A549 (cell line): ENCODE data around the gene C5AR1. TPM values are rescaled to one million over a fixed set of nuclear protein-coding genes. Genes with fewer than 3 reads are reported as not detected.
"Not testable (repeated sequence)": the region's sequence is repeated elsewhere in the genome, so short reads cannot be mapped to it uniquely, and the experiment has no call there.

ENCODE experiments used
- ATAC-seq, 2 experiments: fragments of 200-7000 bp in 1 of 2; fragments of >200 bp in 1 of 2; cut with Nextera tagmentation in 1 of 2; cut with Tn5 transposase in 1 of 2; 3 replicates each; pipeline versions ENCODE4 v1.8.0 to v1.9.1; 2018 to 2020; ENCODE audit warnings: mild to moderate bottlenecking in 1 of 2, moderate library complexity in 1 of 2
- CTCF ChIA-PET: fragments of 300-600 bp; sonication (Branson Sonifier 250); formaldehyde crosslinking; extraction: SDS; loops from one replicate; lab custom pipeline; 2021; ENCODE audit warnings: antibody characterized with exemption, inconsistent platforms; lab: Yijun Ruan, JAX
- POLR2A ChIA-PET: fragments of 350-600 bp; formaldehyde crosslinking; extraction: SDS; loops from one replicate; lab custom pipeline; 2021; ENCODE audit warnings: antibody characterized with exemption, inconsistent platforms; lab: Yijun Ruan, JAX
- DNase-seq, 2 experiments: peaks; one replicate each; pipeline versions ENCODE4 v3.0.0 to v3.0.0-alpha.2; 2011 to 2016; ENCODE audit warnings: low read depth in 1 of 2, low spot score in 1 of 2
- FAIRE-seq: peaks from 2 replicates; lab custom pipeline; 2011; peaks lifted over from hg19 to GRCh38; lab: Jason Lieb, UNC
- H3K27ac ChIP-seq, 2 experiments: fragments of >200 bp; sonication (Bioruptor Twin); formaldehyde crosslinking; 3 replicates each; pipeline ENCODE4 v1.5.1; 2016 to 2017
- H3K4me1 ChIP-seq: fragments of >200 bp; sonication (Bioruptor Twin); formaldehyde crosslinking; 3 replicates; pipeline ENCODE4 v1.6.1; 2016
- H3K4me2 ChIP-seq: fragments of >200 bp; sonication (Bioruptor Twin); formaldehyde crosslinking; 3 replicates; pipeline ENCODE4 v1.6.1; 2016
- H3K4me3 ChIP-seq: fragments of >200 bp; sonication (Bioruptor Twin); formaldehyde crosslinking; 3 replicates; pipeline ENCODE4 v1.5.1; 2016
- H3K9me3 ChIP-seq: fragments of >200 bp; sonication (Bioruptor Twin); formaldehyde crosslinking; 3 replicates; pipeline ENCODE4 v1.6.1; 2016
- BHLHE40 ChIP-seq: IDR thresholded peaks from 2 replicates; pipeline ENCODE4 v1.6.1; 2012; ENCODE audit warnings: low read depth, low read length, inconsistent platforms
- CBX8 ChIP-seq: fragments of 200-600 bp; sonication (generic); IDR thresholded peaks from 2 replicates; pipeline ENCODE4 v1.6.1; 2016
- CHD2 ChIP-seq: fragments of 150-350 bp; IDR thresholded peaks from 2 replicates; pipeline ENCODE4 v1.6.1; 2014; ENCODE audit warnings: low read length; ENCODE audit not compliant: partially characterized antibody
- CHD4 ChIP-seq: fragments of 200-600 bp; sonication (generic); IDR thresholded peaks from 2 replicates; pipeline ENCODE4 v1.6.1; 2016; ENCODE audit warnings: antibody characterized with exemption, mild to moderate bottlenecking, borderline replicate concordance
- CTCF ChIP-seq: fragments of >200 bp; sonication (Bioruptor Twin); formaldehyde crosslinking; IDR thresholded peaks from 3 replicates; pipeline ENCODE4 v1.5.1; 2016
- ELK1 ChIP-seq: fragments of 150-350 bp; IDR thresholded peaks from 2 replicates; pipeline ENCODE4 v1.6.1; 2014; ENCODE audit warnings: low read depth, mild to moderate bottlenecking, low read length
- FOSB ChIP-seq: fragments of 250-450 bp; sonication (Bioruptor Pico); IDR thresholded peaks from 2 replicates; pipeline ENCODE4 v1.5.0; 2020; ENCODE audit warnings: mild to moderate bottlenecking, moderate library complexity
- NFE2L2 ChIP-seq: fragments of 150-350 bp; conservative IDR thresholded peaks from 2 replicates; pipeline ENCODE4 v1.6.1; 2014; ENCODE audit warnings: low read length
- RAD21 ChIP-seq, 2 experiments: fragments of >200 bp in 1 of 2; sonication (Bioruptor Twin) in 1 of 2; formaldehyde crosslinking in 1 of 2; IDR thresholded peaks in 1 of 2; conservative IDR thresholded peaks in 1 of 2; 2 replicates in 1 of 2; 3 replicates in 1 of 2; pipeline ENCODE4 v1.6.1; 2012 to 2018; ENCODE audit warnings: inconsistent platforms in 1 of 2
- RFX5 ChIP-seq: fragments of 450-650 bp; IDR thresholded peaks from 2 replicates; pipeline ENCODE4 v1.7.1; 2014; ENCODE audit warnings: antibody characterized with exemption, mild to moderate bottlenecking, moderate library complexity
- SMC3 ChIP-seq: fragments of >200 bp; sonication (Bioruptor Twin); formaldehyde crosslinking; IDR thresholded peaks from 3 replicates; pipeline ENCODE4 v1.6.1; 2018; ENCODE audit warnings: inconsistent platforms
- TP53 ChIP-seq: fragments of 250-450 bp; sonication (Bioruptor Pico); IDR thresholded peaks from 2 replicates; pipeline ENCODE4 v1.5.0; 2021; ENCODE audit warnings: mild to moderate bottlenecking, moderate library complexity
- ZC3H11A ChIP-seq: fragments of 450-650 bp; IDR thresholded peaks from 2 replicates; pipeline ENCODE4 v1.6.1; 2014; ENCODE audit warnings: antibody characterized with exemption, mild to moderate bottlenecking
- WGBS: methylation state at CpG from one replicate; pipeline ENCODE4 v1.1.6; 2017; ENCODE audit errors: missing lambda C conversion rate; 5-methylcytosine and 5-hydroxymethylcytosine counted together
- polyA plus RNA-seq, 4 experiments: library from polyadenylated mRNA; depleted of rRNA in 3 of 4; stranded (reverse); fragments of >200 nt; fragmentation: RNase III in 1 of 4; extraction: RNeasy Plus Mini Kit Qiagen cat#74134 plus additional on column Dnase treatment in 1 of 4; gene quantifications; 2 replicates in 3 of 4; 3 replicates in 1 of 4; pipeline ENCODE4 v1.2.3, GENCODE V29; 2011 to 2017
- TF ChIP-seq, protein P1 (sequence below): fragments of >200 bp; sonication (Bioruptor Twin); formaldehyde crosslinking; IDR thresholded peaks from 3 replicates; pipeline ENCODE4 v1.6.1; 2016
- TF ChIP-seq, protein P2 (sequence below): fragments of 250-450 bp; sonication (Bioruptor Pico); IDR thresholded peaks from 2 replicates; pipeline ENCODE4 v1.5.0; 2021; ENCODE audit warnings: mild to moderate bottlenecking, moderate library complexity, borderline replicate concordance
- TF ChIP-seq, protein P3 (sequence below): IDR thresholded peaks from 2 replicates; pipeline ENCODE4 v1.6.1; 2012

The C5AR1 gene
- polyA plus RNA-seq, 2 of the 4 experiments (the other 2 are of a cell fraction): 1.6 to 3.4 TPM

- DNase-seq: peak; percentile 50 to 77
- Histone ChIP-seq H3K4me2 (no peak overlapping the region), H3K9me3 (no peaks in the 10 kb centered on the region), H3K27ac (no peak overlapping the region), H3K4me3 (no peak overlapping the region), H3K4me1 (peaks cover 12% of the 10 kb centered on the region)
- WGBS: 25% methylated on average over 9 of the region's 9 CpGs
- FAIRE-seq: peak; percentile 73
- ChIA-PET CTCF (interaction anchor here (0.5 to 12.3 kb wide), 37 partner anchors 9 to 420 kb away, joined by 3 to 160 read pairs (median 5); partner anchors contain the start of genes DHX34 and INAFM1), POLR2A (interaction anchor here (0.5 to 1.2 kb wide), 3 partner anchors 10 to 27 kb away, joined by 3 to 5 read pairs (median 4); partner anchors contain the start of gene INAFM1)
- TF ChIP-seq CTCF: peak; percentile 92
- TF ChIP-seq SMC3: peak; percentile 63
- TF ChIP-seq RAD21 (conservative IDR thresholded peaks at IDR 0.05 in 1 of 2, IDR thresholded peaks at IDR 0.05 in 1 of 2): peak; percentile 71 to 78
- no peak for TF ChIP-seq NFE2L2
- TF ChIP-seq, protein P1, sequence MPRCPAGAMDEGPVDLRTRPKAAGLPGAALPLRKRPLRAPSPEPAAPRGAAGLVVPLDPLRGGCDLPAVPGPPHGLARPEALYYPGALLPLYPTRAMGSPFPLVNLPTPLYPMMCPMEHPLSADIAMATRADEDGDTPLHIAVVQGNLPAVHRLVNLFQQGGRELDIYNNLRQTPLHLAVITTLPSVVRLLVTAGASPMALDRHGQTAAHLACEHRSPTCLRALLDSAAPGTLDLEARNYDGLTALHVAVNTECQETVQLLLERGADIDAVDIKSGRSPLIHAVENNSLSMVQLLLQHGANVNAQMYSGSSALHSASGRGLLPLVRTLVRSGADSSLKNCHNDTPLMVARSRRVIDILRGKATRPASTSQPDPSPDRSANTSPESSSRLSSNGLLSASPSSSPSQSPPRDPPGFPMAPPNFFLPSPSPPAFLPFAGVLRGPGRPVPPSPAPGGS: no peak
- ATAC-seq: peak; percentile 34 to 35; a peak in 3 of 6 replicates
Observed at GRCh38 chr19:47284324-47284899, 25.2 kb upstream of the C5AR1 start.

DNA sequence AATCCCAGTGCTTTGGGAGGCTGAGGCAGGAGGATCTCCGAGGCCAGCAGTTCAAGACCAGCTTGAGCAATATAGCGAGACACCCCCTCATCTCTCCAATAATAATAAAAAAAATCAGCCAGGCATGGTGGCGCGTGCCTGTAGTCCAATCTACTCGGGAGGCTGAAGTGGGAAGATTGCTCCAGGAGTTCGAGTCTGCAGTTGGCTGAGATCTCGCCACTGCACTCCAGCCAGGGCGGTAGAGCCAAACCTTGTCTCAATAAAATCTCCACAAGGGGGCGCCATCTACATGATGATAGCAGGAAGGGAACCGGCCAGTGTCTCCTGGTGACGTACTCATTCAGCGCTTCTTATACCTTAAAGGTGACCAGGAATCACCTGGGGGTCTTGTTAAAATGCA, 13.6 kb upstream of the C5AR1 start:
- no peaks in the 10 kb centered on the region for H3K9me3 ChIP-seq
- ATAC-seq: peak; percentile 95 to 99
- whole genome bisulfite sequencing: 12% methylated on average over 12 of the region's 12 CpGs
- peak overlapping the region; percentile 44 to 59; a peak in 4 of 6 replicates for H3K27ac ChIP-seq
- TF ChIP-seq, protein P2, sequence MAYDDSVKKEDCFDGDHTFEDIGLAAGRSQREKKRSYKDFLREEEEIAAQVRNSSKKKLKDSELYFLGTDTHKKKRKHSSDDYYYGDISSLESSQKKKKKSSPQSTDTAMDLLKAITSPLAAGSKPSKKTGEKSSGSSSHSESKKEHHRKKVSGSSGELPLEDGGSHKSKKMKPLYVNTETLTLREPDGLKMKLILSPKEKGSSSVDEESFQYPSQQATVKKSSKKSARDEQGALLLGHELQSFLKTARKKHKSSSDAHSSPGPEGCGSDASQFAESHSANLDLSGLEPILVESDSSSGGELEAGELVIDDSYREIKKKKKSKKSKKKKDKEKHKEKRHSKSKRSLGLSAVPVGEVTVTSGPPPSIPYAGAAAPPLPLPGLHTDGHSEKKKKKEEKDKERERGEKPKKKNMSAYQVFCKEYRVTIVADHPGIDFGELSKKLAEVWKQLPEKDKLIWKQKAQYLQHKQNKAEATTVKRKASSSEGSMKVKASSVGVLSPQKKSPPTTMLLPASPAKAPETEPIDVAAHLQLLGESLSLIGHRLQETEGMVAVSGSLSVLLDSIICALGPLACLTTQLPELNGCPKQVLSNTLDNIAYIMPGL (CRISPR knock-in tag): no peak
- TF ChIP-seq CTCF (peak; percentile 98), SMC3 (peak; percentile 96), RAD21 (conservative IDR thresholded peaks at IDR 0.05 in 1 of 2, IDR thresholded peaks at IDR 0.05 in 1 of 2) (peak; percentile 97 to 99)
- TF ChIP-seq, all 56 proteins: peak for 3
- DNase-seq: peak; percentile 88
- peaks cover 5% of the 10 kb centered on the region; the same call in 1 of the 3 replicates for H3K4me1 ChIP-seq
- ChIA-PET POLR2A (no interaction called here), CTCF (interaction anchor here (0.6 to 14.7 kb wide), 45 partner anchors 8 to 486 kb away, joined by 3 to 198 read pairs (median 5); partner anchors contain the start of genes C5AR1, DHX34 and INAFM1)
- no peak overlapping the region for H3K4me3 ChIP-seq
- peak; percentile 65 for FAIRE-seq
- H3K4me2 ChIP-seq: no peak overlapping the region

GRCh38 chr19:47300867-47301266, 8.8 kb upstream of the C5AR1 start:
- POLR2A ChIA-PET, H3K4me2 ChIP-seq, H3K4me1 ChIP-seq, FAIRE-seq, H3K9me3 ChIP-seq, ATAC-seq, DNase-seq, H3K4me3 ChIP-seq: not testable (repeated sequence)
- H3K27ac ChIP-seq: 0 out of 6 replicates have a peak overlapping the region, but pooled peaks of 1 of the 2 experiments have one; percentile 8
- CTCF ChIA-PET: interaction anchor here (0.9 to 14.7 kb wide), 7 partner anchors 8 to 397 kb away, joined by 3 to 198 read pairs (median 4); partner anchors contain the start of genes C5AR1, DHX34 and INAFM1
- WGBS: 89% methylated on average over 14 of the region's 14 CpGs

DNA sequence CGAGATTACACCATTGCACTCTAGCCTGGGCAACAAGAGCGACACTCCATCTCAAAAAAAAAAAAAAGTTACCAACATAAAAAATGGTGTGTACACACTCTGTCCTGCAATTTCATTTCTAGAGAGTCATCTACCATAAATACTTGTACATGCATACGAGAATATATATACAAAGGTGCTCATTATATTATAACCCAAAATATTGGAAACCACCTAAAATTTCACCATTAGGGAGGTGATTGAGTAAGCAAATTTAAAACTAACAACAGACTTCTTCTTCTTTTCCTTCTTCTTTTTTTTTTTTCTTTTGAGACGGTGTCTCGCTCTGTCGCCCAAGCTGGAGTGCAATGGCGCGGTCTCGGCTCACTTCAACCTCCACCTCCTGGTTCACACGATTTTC, 7.4 kb upstream of the C5AR1 start:
- Histone ChIP-seq H3K4me1 (peaks cover 12% of the 10 kb centered on the region), H3K4me3 (no peak overlapping the region), H3K27ac (no peak overlapping the region), H3K4me2 (no peak overlapping the region), H3K9me3 (no peaks in the 10 kb centered on the region)
- ATAC-seq (no peak), FAIRE-seq (no peak), DNase-seq (no peak)
- WGBS: 89% methylated on average over 10 of the region's 10 CpGs
- POLR2A ChIA-PET: no interaction called here
- CTCF ChIA-PET: interaction anchor here (0.8 to 12.7 kb wide), 7 partner anchors 10 to 134 kb away, joined by 3 to 160 read pairs (median 39); partner anchors contain the start of genes DHX34 and INAFM1
- TF ChIP-seq ELK1: no peak
- no peak for TF ChIP-seq BHLHE40
- TF ChIP-seq TP53 (CRISPR knock-in tag): no peak
- no peak for TF ChIP-seq FOSB (CRISPR knock-in tag)
- no peak for TF ChIP-seq ZC3H11A
- TF ChIP-seq CHD4: no peak
- no peak for TF ChIP-seq RFX5
- TF ChIP-seq CHD2: no peak
- TF ChIP-seq CBX8: no peak
- TF ChIP-seq, protein P3, sequence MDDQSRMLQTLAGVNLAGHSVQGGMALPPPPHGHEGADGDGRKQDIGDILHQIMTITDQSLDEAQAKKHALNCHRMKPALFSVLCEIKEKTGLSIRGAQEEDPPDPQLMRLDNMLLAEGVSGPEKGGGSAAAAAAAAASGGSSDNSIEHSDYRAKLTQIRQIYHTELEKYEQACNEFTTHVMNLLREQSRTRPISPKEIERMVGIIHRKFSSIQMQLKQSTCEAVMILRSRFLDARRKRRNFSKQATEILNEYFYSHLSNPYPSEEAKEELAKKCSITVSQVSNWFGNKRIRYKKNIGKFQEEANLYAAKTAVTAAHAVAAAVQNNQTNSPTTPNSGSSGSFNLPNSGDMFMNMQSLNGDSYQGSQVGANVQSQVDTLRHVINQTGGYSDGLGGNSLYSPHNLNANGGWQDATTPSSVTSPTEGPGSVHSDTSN: no peak
